ENCODE results near the gene ANGPTL2. TPM values are rescaled to one million over a fixed set of nuclear protein-coding genes. Genes with fewer than 3 reads are reported as not detected.

Gene ANGPTL2
- total RNA-seq, 1 experiment from 2014 or later: 0.08 TPM

DNA sequence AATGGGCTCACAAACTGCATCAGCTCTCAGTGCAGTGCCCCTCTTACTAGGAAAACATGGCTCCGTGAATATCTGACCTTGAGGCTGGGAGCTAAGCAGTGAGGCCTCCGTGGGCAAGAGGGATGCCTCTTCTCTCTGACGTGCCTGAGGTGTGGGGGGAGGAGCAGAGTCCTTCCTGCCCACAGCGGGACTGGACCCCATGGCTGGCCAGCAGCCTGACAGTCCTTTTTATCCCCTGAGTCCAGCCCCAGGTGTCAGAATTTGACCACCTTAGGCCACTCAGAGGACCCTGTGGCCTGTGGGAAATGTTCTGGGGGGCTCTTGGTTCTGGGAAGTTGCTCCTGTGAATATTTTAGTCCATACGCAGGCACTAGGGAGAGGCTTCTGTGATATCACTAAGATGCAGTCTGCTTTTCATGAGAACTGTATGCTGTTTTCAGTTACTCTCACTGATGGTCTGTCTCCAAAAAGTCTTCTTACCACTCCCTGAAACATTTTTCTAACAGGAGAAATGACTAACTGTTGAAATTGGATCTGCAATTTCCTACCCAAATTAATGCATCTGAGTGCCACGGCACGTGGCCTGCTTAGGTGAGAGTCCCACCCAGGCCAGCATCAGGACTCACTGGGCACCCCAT lies 23.4 kb downstream of the ANGPTL2 start:
- Histone ChIP-seq H3K4me1 (ENCODE audit: control insufficient read depth, insufficient read depth, low read length) (no peaks in the 10 kb centered on the region), H3K4me3 (ENCODE audit: low read depth in 2 of 2, low read length in 2 of 2) (no peak overlapping the region), H3K9me3 (ENCODE audit: control insufficient read depth, insufficient read depth, low read depth, low read length) (no peaks in the 10 kb centered on the region), H3K36me3 (ENCODE audit: control insufficient read depth, insufficient read depth, low read length) (no peaks in the 10 kb centered on the region), H3K27ac (ENCODE audit: low read length) (no peak overlapping the region), H3K27me3 (ENCODE audit: control insufficient read depth, insufficient read depth, low read length) (no peaks in the 10 kb centered on the region)
- TF ChIP-seq, protein P1, sequence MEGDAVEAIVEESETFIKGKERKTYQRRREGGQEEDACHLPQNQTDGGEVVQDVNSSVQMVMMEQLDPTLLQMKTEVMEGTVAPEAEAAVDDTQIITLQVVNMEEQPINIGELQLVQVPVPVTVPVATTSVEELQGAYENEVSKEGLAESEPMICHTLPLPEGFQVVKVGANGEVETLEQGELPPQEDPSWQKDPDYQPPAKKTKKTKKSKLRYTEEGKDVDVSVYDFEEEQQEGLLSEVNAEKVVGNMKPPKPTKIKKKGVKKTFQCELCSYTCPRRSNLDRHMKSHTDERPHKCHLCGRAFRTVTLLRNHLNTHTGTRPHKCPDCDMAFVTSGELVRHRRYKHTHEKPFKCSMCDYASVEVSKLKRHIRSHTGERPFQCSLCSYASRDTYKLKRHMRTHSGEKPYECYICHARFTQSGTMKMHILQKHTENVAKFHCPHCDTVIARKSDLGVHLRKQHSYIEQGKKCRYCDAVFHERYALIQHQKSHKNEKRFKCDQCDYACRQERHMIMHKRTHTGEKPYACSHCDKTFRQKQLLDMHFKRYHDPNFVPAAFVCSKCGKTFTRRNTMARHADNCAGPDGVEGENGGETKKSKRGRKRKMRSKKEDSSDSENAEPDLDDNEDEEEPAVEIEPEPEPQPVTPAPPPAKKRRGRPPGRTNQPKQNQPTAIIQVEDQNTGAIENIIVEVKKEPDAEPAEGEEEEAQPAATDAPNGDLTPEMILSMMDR (IDR thresholded peaks at IDR 0.05): no peak
- no peak for TF ChIP-seq SIN3A (IDR thresholded peaks at IDR 0.05; ENCODE audit: borderline replicate concordance, insufficient read depth, low read depth, low read length)
- TF ChIP-seq, protein P2, sequence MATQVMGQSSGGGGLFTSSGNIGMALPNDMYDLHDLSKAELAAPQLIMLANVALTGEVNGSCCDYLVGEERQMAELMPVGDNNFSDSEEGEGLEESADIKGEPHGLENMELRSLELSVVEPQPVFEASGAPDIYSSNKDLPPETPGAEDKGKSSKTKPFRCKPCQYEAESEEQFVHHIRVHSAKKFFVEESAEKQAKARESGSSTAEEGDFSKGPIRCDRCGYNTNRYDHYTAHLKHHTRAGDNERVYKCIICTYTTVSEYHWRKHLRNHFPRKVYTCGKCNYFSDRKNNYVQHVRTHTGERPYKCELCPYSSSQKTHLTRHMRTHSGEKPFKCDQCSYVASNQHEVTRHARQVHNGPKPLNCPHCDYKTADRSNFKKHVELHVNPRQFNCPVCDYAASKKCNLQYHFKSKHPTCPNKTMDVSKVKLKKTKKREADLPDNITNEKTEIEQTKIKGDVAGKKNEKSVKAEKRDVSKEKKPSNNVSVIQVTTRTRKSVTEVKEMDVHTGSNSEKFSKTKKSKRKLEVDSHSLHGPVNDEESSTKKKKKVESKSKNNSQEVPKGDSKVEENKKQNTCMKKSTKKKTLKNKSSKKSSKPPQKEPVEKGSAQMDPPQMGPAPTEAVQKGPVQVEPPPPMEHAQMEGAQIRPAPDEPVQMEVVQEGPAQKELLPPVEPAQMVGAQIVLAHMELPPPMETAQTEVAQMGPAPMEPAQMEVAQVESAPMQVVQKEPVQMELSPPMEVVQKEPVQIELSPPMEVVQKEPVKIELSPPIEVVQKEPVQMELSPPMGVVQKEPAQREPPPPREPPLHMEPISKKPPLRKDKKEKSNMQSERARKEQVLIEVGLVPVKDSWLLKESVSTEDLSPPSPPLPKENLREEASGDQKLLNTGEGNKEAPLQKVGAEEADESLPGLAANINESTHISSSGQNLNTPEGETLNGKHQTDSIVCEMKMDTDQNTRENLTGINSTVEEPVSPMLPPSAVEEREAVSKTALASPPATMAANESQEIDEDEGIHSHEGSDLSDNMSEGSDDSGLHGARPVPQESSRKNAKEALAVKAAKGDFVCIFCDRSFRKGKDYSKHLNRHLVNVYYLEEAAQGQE (IDR thresholded peaks at IDR 0.05; ENCODE audit: insufficient read depth in 1 of 2, low read depth in 2 of 2, low read length in 1 of 2): no peak
- TF ChIP-seq POLR2AphosphoS5 (IDR thresholded peaks at IDR 0.05; ENCODE audit: low read depth, low read length): no peak
- TF ChIP-seq TCF7L2 (IDR thresholded peaks at IDR 0.05; ENCODE audit: low read depth, low read length): no peak
- ChIA-PET POLR2A (no interaction called here), CTCF (no interaction called here)
- in situ Hi-C loops (cut with HindIII; ENCODE audit: low pct_unique_long_range_greater_than_20kb, low sequenced_read_pairs) (no loop called here), intact Hi-C loops (cut with micrococcal nuclease; ENCODE audit: unreplicated experiment) (no loop called here)
- DNase-seq (ENCODE audit: low read depth, low spot score) (no peak), ATAC-seq (no peak)
- no TSS peak for BruUV-seq (replicated peaks)

GRCh38 chr9:127097683-127098082 lies 24.8 kb downstream of the ANGPTL2 start:
- DNase-seq (ENCODE audit: low read depth, low spot score) (no peak), ATAC-seq (no peak)
- no TSS peak for BruUV-seq (replicated peaks)
- in situ Hi-C loops (cut with HindIII; ENCODE audit: low pct_unique_long_range_greater_than_20kb, low sequenced_read_pairs) (no loop called here), intact Hi-C loops (cut with micrococcal nuclease; ENCODE audit: unreplicated experiment) (no loop called here)
- H3K4me3 ChIP-seq (ENCODE audit: low read depth in 2 of 2, low read length in 2 of 2): no peak overlapping the region
- H3K9me3 ChIP-seq (ENCODE audit: control insufficient read depth, insufficient read depth, low read depth, low read length): no peaks in the 10 kb centered on the region
- H3K36me3 ChIP-seq (ENCODE audit: control insufficient read depth, insufficient read depth, low read length): no peaks in the 10 kb centered on the region
- TF ChIP-seq SIN3A (IDR thresholded peaks at IDR 0.05; ENCODE audit: borderline replicate concordance, insufficient read depth, low read depth, low read length): no peak
- TF ChIP-seq, protein P2 (IDR thresholded peaks at IDR 0.05; ENCODE audit: insufficient read depth in 1 of 2, low read depth in 2 of 2, low read length in 1 of 2): no peak
- no peak for TF ChIP-seq TCF7L2 (IDR thresholded peaks at IDR 0.05; ENCODE audit: low read depth, low read length)
- no peak for TF ChIP-seq POLR2AphosphoS5 (IDR thresholded peaks at IDR 0.05; ENCODE audit: low read depth, low read length)
- TF ChIP-seq, protein P1 (IDR thresholded peaks at IDR 0.05): no peak
- POLR2A ChIA-PET: no interaction called here
- H3K27ac ChIP-seq (ENCODE audit: low read length): no peak overlapping the region
- no peaks in the 10 kb centered on the region for H3K27me3 ChIP-seq (ENCODE audit: control insufficient read depth, insufficient read depth, low read length)
- H3K4me1 ChIP-seq (ENCODE audit: control insufficient read depth, insufficient read depth, low read length): no peaks in the 10 kb centered on the region
- CTCF ChIA-PET: no interaction called here

Data from Panc1 (cell line).